ENCODE results near the gene ULK3. TPM values are rescaled to one million over a fixed set of nuclear protein-coding genes. Genes with fewer than 3 reads are reported as not detected.

The ULK3 gene
- total RNA-seq, 4 donors from 2014 or later, result 138 to 473 (median 312) TPM

- no peak for TF ChIP-seq POLR2A (IDR thresholded peaks at IDR 0.05)
- peak in 2 of 3 donors; percentile 4 to 8 for TF ChIP-seq POLR2AphosphoS5 (IDR thresholded peaks at IDR 0.05)
- TF ChIP-seq, protein P1, sequence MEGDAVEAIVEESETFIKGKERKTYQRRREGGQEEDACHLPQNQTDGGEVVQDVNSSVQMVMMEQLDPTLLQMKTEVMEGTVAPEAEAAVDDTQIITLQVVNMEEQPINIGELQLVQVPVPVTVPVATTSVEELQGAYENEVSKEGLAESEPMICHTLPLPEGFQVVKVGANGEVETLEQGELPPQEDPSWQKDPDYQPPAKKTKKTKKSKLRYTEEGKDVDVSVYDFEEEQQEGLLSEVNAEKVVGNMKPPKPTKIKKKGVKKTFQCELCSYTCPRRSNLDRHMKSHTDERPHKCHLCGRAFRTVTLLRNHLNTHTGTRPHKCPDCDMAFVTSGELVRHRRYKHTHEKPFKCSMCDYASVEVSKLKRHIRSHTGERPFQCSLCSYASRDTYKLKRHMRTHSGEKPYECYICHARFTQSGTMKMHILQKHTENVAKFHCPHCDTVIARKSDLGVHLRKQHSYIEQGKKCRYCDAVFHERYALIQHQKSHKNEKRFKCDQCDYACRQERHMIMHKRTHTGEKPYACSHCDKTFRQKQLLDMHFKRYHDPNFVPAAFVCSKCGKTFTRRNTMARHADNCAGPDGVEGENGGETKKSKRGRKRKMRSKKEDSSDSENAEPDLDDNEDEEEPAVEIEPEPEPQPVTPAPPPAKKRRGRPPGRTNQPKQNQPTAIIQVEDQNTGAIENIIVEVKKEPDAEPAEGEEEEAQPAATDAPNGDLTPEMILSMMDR (IDR thresholded peaks at IDR 0.05), result no peak
- TF ChIP-seq EP300 (IDR thresholded peaks at IDR 0.05; ENCODE audit: low read depth), result no peak
- 19 to 46% methylated on average over 3 to 19 of the region's 19 CpGs for WGBS, 2 donors (ENCODE audit: low coverage in 1 of 2)
- H3K27me3 ChIP-seq, result no peaks in the 10 kb centered on the region
- H3K4me3 ChIP-seq, result no peak overlapping the region
- peaks cover 20 to 51% (median 43%) of the 10 kb centered on the region in 4 donors for H3K4me1 ChIP-seq
- peak overlapping the region; percentile 67 to 75 (median 73) for H3K27ac ChIP-seq
- no peaks in the 10 kb centered on the region for H3K9me3 ChIP-seq
- DNase-seq, result peak; percentile 54
- in situ Hi-C loops (cut with MboI; ENCODE audit: low pct_ligation_motif_present in 1 of 4, low pct_unique_long_range_greater_than_20kb in 1 of 4, low sequenced_read_pairs in 3 of 4), result no loop called here
- H3K36me3 ChIP-seq, result no peaks in the 10 kb centered on the region
- intact Hi-C loops (cut with DNase I; ENCODE audit: low total_unique reads), result no loop called here
These were observed 26.2 kb downstream of the ULK3 start for GRCh38 chr15:74816624-74817369.

GRCh38 chr15:74815961-74816360 is 27.0 kb downstream of the ULK3 start:
- Histone ChIP-seq H3K27ac (peak overlapping the region; percentile 13 to 75 (median 70)), H3K9me3 (no peaks in the 10 kb centered on the region), H3K4me1 (peaks cover 20 to 51% (median 43%) of the 10 kb centered on the region in 4 donors), H3K36me3 (no peaks in the 10 kb centered on the region), H3K4me3 (no peak overlapping the region), H3K27me3 (no peaks in the 10 kb centered on the region)
- WGBS, 2 donors (ENCODE audit: low coverage in 1 of 2), result 85% methylated on average over 15 of the region's 15 CpGs; no CpG with 5 or more reads in 1 of the 2 donors
- no peak for DNase-seq
- intact Hi-C loops (cut with DNase I; ENCODE audit: low total_unique reads) (no loop called here), in situ Hi-C loops (cut with MboI; ENCODE audit: low pct_ligation_motif_present in 1 of 4, low pct_unique_long_range_greater_than_20kb in 1 of 4, low sequenced_read_pairs in 3 of 4) (no loop called here)
- TF ChIP-seq EP300 (IDR thresholded peaks at IDR 0.05; ENCODE audit: low read depth) (no peak), POLR2AphosphoS5 (IDR thresholded peaks at IDR 0.05) (no peak), POLR2A (IDR thresholded peaks at IDR 0.05) (no peak)
- TF ChIP-seq, protein P1 (IDR thresholded peaks at IDR 0.05), result no peak

DNA sequence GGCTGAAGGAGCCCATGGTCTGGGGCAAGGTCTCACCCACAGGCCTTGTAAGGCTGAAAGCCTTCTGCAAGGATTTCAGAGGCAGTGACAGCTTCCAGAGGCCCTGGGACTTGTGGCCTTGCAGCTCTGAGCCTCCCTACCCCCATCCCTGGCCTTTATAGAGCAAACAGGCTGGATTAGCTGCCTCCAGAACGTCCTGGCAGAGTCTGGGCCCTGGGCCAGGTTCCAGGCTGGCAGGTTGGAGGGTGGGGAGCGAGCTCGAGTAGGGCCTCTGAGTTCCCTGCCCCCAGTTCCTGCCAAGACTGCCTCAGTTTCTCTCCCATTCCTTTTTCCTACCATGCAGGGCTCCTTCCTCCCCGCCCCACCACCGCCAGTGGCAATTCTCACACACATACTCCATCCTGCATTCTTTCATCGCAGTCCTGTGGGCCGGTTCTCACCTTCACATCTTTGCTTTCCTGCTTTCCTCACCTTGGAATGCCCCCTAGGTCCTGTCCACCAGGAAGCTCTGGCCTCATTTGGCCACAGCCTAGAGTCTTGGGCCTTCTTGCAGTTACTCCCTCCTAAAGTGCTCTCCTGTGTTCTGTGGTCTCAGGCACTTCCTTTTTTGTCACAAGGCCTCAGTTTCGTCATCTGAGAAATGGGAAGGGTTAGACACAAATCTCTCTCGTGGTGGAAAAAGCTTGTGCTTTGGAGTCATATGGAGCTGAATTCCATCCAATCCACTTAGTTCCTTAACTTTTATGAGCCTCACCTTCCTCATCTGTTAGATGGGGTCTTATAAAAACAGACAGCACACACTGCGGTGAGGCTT is 27.6 kb downstream of the ULK3 start:
- in situ Hi-C loops (cut with MboI; ENCODE audit: low pct_ligation_motif_present in 1 of 4, low pct_unique_long_range_greater_than_20kb in 1 of 4, low sequenced_read_pairs in 3 of 4), result no loop called here
- no peak overlapping the region for H3K4me3 ChIP-seq
- H3K27ac ChIP-seq, result peak overlapping the region; percentile 30 to 74 (median 49)
- no peaks in the 10 kb centered on the region for H3K36me3 ChIP-seq
- intact Hi-C loops (cut with DNase I; ENCODE audit: low total_unique reads), result no loop called here
- TF ChIP-seq EP300 (IDR thresholded peaks at IDR 0.05; ENCODE audit: low read depth) (no peak), POLR2A (IDR thresholded peaks at IDR 0.05) (no peak), POLR2AphosphoS5 (IDR thresholded peaks at IDR 0.05) (no peak)
- H3K9me3 ChIP-seq, result no peaks in the 10 kb centered on the region
- peaks cover 20 to 51% (median 43%) of the 10 kb centered on the region in 4 donors for H3K4me1 ChIP-seq
- 54 to 56% methylated on average over 5 to 10 of the region's 10 CpGs for WGBS, 2 donors (ENCODE audit: low coverage in 1 of 2)
- no peaks in the 10 kb centered on the region for H3K27me3 ChIP-seq
- DNase-seq, result peak; percentile 82

DNA sequence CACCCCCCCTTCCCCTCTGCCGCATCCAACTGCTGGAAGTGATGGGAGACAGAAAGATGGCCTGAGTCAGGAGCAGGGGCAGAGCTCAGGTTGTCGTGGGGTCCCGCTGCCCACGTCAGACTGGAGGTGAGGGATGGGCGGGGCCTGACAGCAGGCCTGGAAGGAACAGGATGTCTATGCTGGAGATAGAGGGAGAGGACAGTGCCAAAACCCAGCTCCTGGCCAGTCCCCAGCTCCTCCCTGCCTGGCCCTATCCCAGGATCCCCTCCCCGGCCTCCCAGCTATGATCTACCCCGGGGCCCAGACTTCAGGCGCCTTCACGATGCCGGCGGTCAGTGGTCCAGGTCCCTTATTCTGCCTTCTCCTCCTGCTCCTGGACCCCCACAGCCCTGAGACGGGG is 30.4 kb downstream of the ULK3 start, which contains the start of gene LMAN1L:
Gene LMAN1L, plus strand, starts transcription at position 303 of the 400 bp plus-strand sequence. Its CDS starts 20 bp downstream, at position 323.
- in situ Hi-C loops (cut with MboI; ENCODE audit: low pct_ligation_motif_present in 1 of 4, low pct_unique_long_range_greater_than_20kb in 1 of 4, low sequenced_read_pairs in 3 of 4), result no loop called here

More for the DNA sequence above, 30.4 kb downstream of the ULK3 start, which contains the start of gene LMAN1L:
- Histone ChIP-seq H3K36me3 (no peaks in the 10 kb centered on the region), H3K4me1 (peaks cover 22 to 50% (median 37%) of the 10 kb centered on the region in 4 donors), H3K4me3 (no peak within 1 kb of the TSS), H3K27ac (no peak within 1 kb of the TSS), H3K27me3 (no peaks in the 10 kb centered on the region), H3K9me3 (no peaks in the 10 kb centered on the region)
- DNase-seq, result no peak
- 76% methylated on average over 12 of the region's 12 CpGs; no CpG with 5 or more reads in 1 of the 2 donors for WGBS, 2 donors (ENCODE audit: low coverage in 1 of 2)
- intact Hi-C loops (cut with DNase I; ENCODE audit: low total_unique reads), result no loop called here
- TF ChIP-seq POLR2AphosphoS5 (IDR thresholded peaks at IDR 0.05) (no peak), POLR2A (IDR thresholded peaks at IDR 0.05) (no peak), EP300 (IDR thresholded peaks at IDR 0.05; ENCODE audit: low read depth) (no peak)
- TF ChIP-seq, protein P1 (IDR thresholded peaks at IDR 0.05), result no peak
